Erythroblast (primary cell): ENCODE results near the gene UCMA.
"Not testable (repeated sequence)": the region's sequence is repeated elsewhere in the genome, so short reads cannot be mapped to it uniquely, and the experiment has no call there.

Experiments
- DNase-seq, 2 experiments: peaks; one replicate each; lab custom pipeline; 2025; lab: John Stamatoyannopoulos, UW
- GATA1 ChIP-seq: IDR thresholded peaks from 2 replicates; pipeline ENCODE4 v1.6.1; 2011; ENCODE audit warnings: low read depth, mild to moderate bottlenecking, control low read depth, low read length, moderate library complexity
- POLR2A ChIP-seq: IDR thresholded peaks from 2 replicates; pipeline ENCODE4 v1.6.1; 2011; ENCODE audit warnings: mild to moderate bottlenecking, low read length

UCMA gene

GRCh38 chr10:13247246-13247645, 13.1 kb upstream of the UCMA start:
- DNase-seq = no peak
- TF ChIP-seq GATA1 = no peak
- TF ChIP-seq POLR2A = no peak

- DNase-seq = not testable (repeated sequence)
Measured at GRCh38 chr10:13242260-13242659, 8.1 kb upstream of the UCMA start.

GRCh38 chr10:13241613-13242012, 7.4 kb upstream of the UCMA start:
- no peak for DNase-seq
- TF ChIP-seq POLR2A (no peak), GATA1 (no peak)

- no peak for DNase-seq
- no peak for TF ChIP-seq GATA1
- no peak for TF ChIP-seq POLR2A
Measured at GRCh38 chr10:13239923-13240322, 5.7 kb upstream of the UCMA start.

- TF ChIP-seq POLR2A = no peak
- no peak for TF ChIP-seq GATA1
- no peak for DNase-seq
Measured at GRCh38 chr10:13238271-13239077, 4.3 kb upstream of the UCMA start.

- TF ChIP-seq POLR2A (no peak), GATA1 (no peak)
- no peak for DNase-seq
Measured at GRCh38 chr10:13236638-13237037, 2.5 kb upstream of the UCMA start.

- DNase-seq = not testable (repeated sequence)
Measured at GRCh38 chr10:13234736-13235135, 562 bp upstream of the UCMA start.

- no peak for TF ChIP-seq POLR2A
- TF ChIP-seq GATA1 = no peak
- DNase-seq = no peak
Measured at GRCh38 chr10:13233358-13233757, 816 bp downstream of the UCMA start.

- no peak for DNase-seq
- TF ChIP-seq POLR2A (no peak), GATA1 (no peak)
Measured at GRCh38 chr10:13231808-13232207, 2.4 kb downstream of the UCMA start.

- no peak for TF ChIP-seq GATA1
- no peak for TF ChIP-seq POLR2A
- DNase-seq = no peak
Measured at GRCh38 chr10:13231190-13231589, 3.0 kb downstream of the UCMA start.

GRCh38 chr10:13227031-13227430, 7.1 kb downstream of the UCMA start:
- no peak for DNase-seq
- TF ChIP-seq GATA1 (no peak), POLR2A (no peak)

- TF ChIP-seq POLR2A = no peak
- no peak for TF ChIP-seq GATA1
- DNase-seq = no peak
Measured at GRCh38 chr10:13225601-13226000, 8.6 kb downstream of the UCMA start.

- DNase-seq = no peak
- no peak for TF ChIP-seq POLR2A
Measured at GRCh38 chr10:13224210-13224995, 9.8 kb downstream of the UCMA start.

- TF ChIP-seq POLR2A (no peak), GATA1 (no peak)
- DNase-seq = no peak
Measured at GRCh38 chr10:13223241-13223640, 10.9 kb downstream of the UCMA start.

GRCh38 chr10:13222566-13222965, 11.6 kb downstream of the UCMA start:
- no peak for DNase-seq
- no peak for TF ChIP-seq GATA1
- TF ChIP-seq POLR2A = no peak
